ENCODE results near the gene FBN1.

The FBN1 gene

GRCh38 chr15:48559285-48559684 is 86.2 kb downstream of the FBN1 start:
- no peaks in the 10 kb centered on the region for H3K36me3 ChIP-seq (ENCODE audit: control insufficient read depth, insufficient read depth, low read length)
- 57 to 59% methylated on average over 5 of the region's 5 CpGs for WGBS, 2 experiments
- no peaks in the 10 kb centered on the region for H3K9me3 ChIP-seq (ENCODE audit: control insufficient read depth, low read length)
- no peak overlapping the region for H3K4me3 ChIP-seq (ENCODE audit: insufficient read depth, low read depth, low read length)
- no peaks in the 10 kb centered on the region for H3K27me3 ChIP-seq (ENCODE audit: control insufficient read depth, insufficient read depth, low read length, poor library complexity, severe bottlenecking)
- peaks cover 4% of the 10 kb centered on the region for H3K4me1 ChIP-seq (ENCODE audit: control insufficient read depth, insufficient read depth, low read length)
- H3K27ac ChIP-seq (ENCODE audit: insufficient read depth, low read depth, low read length, poor library complexity, severe bottlenecking): no peak overlapping the region

GRCh38 chr15:48558226-48558625 is 87.3 kb downstream of the FBN1 start:
- H3K27ac ChIP-seq (ENCODE audit: insufficient read depth, low read depth, low read length, poor library complexity, severe bottlenecking): no peak overlapping the region
- H3K4me1 ChIP-seq (ENCODE audit: control insufficient read depth, insufficient read depth, low read length): peaks cover 4% of the 10 kb centered on the region
- H3K27me3 ChIP-seq (ENCODE audit: control insufficient read depth, insufficient read depth, low read length, poor library complexity, severe bottlenecking): no peaks in the 10 kb centered on the region
- H3K4me3 ChIP-seq (ENCODE audit: insufficient read depth, low read depth, low read length): no peak overlapping the region
- H3K36me3 ChIP-seq (ENCODE audit: control insufficient read depth, insufficient read depth, low read length): no peaks in the 10 kb centered on the region
- no peaks in the 10 kb centered on the region for H3K9me3 ChIP-seq (ENCODE audit: control insufficient read depth, low read length)

GRCh38 chr15:48557335-48557734 is 88.2 kb downstream of the FBN1 start:
- H3K36me3 ChIP-seq (ENCODE audit: control insufficient read depth, insufficient read depth, low read length): no peaks in the 10 kb centered on the region
- H3K27me3 ChIP-seq (ENCODE audit: control insufficient read depth, insufficient read depth, low read length, poor library complexity, severe bottlenecking): no peaks in the 10 kb centered on the region
- H3K9me3 ChIP-seq (ENCODE audit: control insufficient read depth, low read length): no peaks in the 10 kb centered on the region
- H3K27ac ChIP-seq (ENCODE audit: insufficient read depth, low read depth, low read length, poor library complexity, severe bottlenecking): no peak overlapping the region
- 93 to 94% methylated on average over 8 of the region's 8 CpGs for WGBS, 2 experiments
- no peak overlapping the region for H3K4me3 ChIP-seq (ENCODE audit: insufficient read depth, low read depth, low read length)
- H3K4me1 ChIP-seq (ENCODE audit: control insufficient read depth, insufficient read depth, low read length): peaks cover 4% of the 10 kb centered on the region

- Histone ChIP-seq H3K27me3 (ENCODE audit: control insufficient read depth, insufficient read depth, low read length, poor library complexity, severe bottlenecking) (no peaks in the 10 kb centered on the region), H3K4me3 (ENCODE audit: insufficient read depth, low read depth, low read length) (no peak overlapping the region), H3K27ac (ENCODE audit: insufficient read depth, low read depth, low read length, poor library complexity, severe bottlenecking) (no peak overlapping the region), H3K36me3 (ENCODE audit: control insufficient read depth, insufficient read depth, low read length) (no peaks in the 10 kb centered on the region), H3K9me3 (ENCODE audit: control insufficient read depth, low read length) (no peaks in the 10 kb centered on the region), H3K4me1 (ENCODE audit: control insufficient read depth, insufficient read depth, low read length) (peaks cover 4% of the 10 kb centered on the region)
- WGBS, 2 experiments: 91 to 94% methylated on average over 6 to 7 of the region's 7 CpGs
These were observed 89.2 kb downstream of the FBN1 start for GRCh38 chr15:48556159-48556897.

- 92 to 93% methylated on average over 6 of the region's 6 CpGs for WGBS, 2 experiments
- no peak overlapping the region for H3K27ac ChIP-seq (ENCODE audit: insufficient read depth, low read depth, low read length, poor library complexity, severe bottlenecking)
These were observed 90.1 kb downstream of the FBN1 start for GRCh38 chr15:48555241-48555881.

GRCh38 chr15:48554112-48554511 is 91.4 kb downstream of the FBN1 start:
- WGBS, 2 experiments: 93 to 94% methylated on average over 5 of the region's 5 CpGs
- Histone ChIP-seq H3K9me3 (ENCODE audit: control insufficient read depth, low read length) (no peaks in the 10 kb centered on the region), H3K4me3 (ENCODE audit: insufficient read depth, low read depth, low read length) (no peak overlapping the region), H3K36me3 (ENCODE audit: control insufficient read depth, insufficient read depth, low read length) (no peaks in the 10 kb centered on the region), H3K27ac (ENCODE audit: insufficient read depth, low read depth, low read length, poor library complexity, severe bottlenecking) (no peak overlapping the region), H3K4me1 (ENCODE audit: control insufficient read depth, insufficient read depth, low read length) (peaks cover 1% of the 10 kb centered on the region), H3K27me3 (ENCODE audit: control insufficient read depth, insufficient read depth, low read length, poor library complexity, severe bottlenecking) (no peaks in the 10 kb centered on the region)

More at GRCh38 chr15:48555241-48555881, 90.1 kb downstream of the FBN1 start:
- Histone ChIP-seq H3K27me3 (ENCODE audit: control insufficient read depth, insufficient read depth, low read length, poor library complexity, severe bottlenecking) (no peaks in the 10 kb centered on the region), H3K36me3 (ENCODE audit: control insufficient read depth, insufficient read depth, low read length) (no peaks in the 10 kb centered on the region), H3K4me3 (ENCODE audit: insufficient read depth, low read depth, low read length) (no peak overlapping the region), H3K4me1 (ENCODE audit: control insufficient read depth, insufficient read depth, low read length) (peaks cover 4% of the 10 kb centered on the region), H3K9me3 (ENCODE audit: control insufficient read depth, low read length) (no peaks in the 10 kb centered on the region)

- H3K27ac ChIP-seq (ENCODE audit: insufficient read depth, low read depth, low read length, poor library complexity, severe bottlenecking): no peak overlapping the region
- H3K27me3 ChIP-seq (ENCODE audit: control insufficient read depth, insufficient read depth, low read length, poor library complexity, severe bottlenecking): no peaks in the 10 kb centered on the region
- H3K4me1 ChIP-seq (ENCODE audit: control insufficient read depth, insufficient read depth, low read length): no peaks in the 10 kb centered on the region
- 82% methylated on average over 1 to 2 of the region's 2 CpGs for WGBS, 2 experiments
- H3K4me3 ChIP-seq (ENCODE audit: insufficient read depth, low read depth, low read length): no peak overlapping the region
- H3K9me3 ChIP-seq (ENCODE audit: control insufficient read depth, low read length): no peaks in the 10 kb centered on the region
- no peaks in the 10 kb centered on the region for H3K36me3 ChIP-seq (ENCODE audit: control insufficient read depth, insufficient read depth, low read length)
These were observed 92.0 kb downstream of the FBN1 start for GRCh38 chr15:48553559-48553958.

- Histone ChIP-seq H3K9me3 (ENCODE audit: control insufficient read depth, low read length) (no peaks in the 10 kb centered on the region), H3K27ac (ENCODE audit: insufficient read depth, low read depth, low read length, poor library complexity, severe bottlenecking) (no peak overlapping the region), H3K36me3 (ENCODE audit: control insufficient read depth, insufficient read depth, low read length) (no peaks in the 10 kb centered on the region), H3K27me3 (ENCODE audit: control insufficient read depth, insufficient read depth, low read length, poor library complexity, severe bottlenecking) (no peaks in the 10 kb centered on the region), H3K4me3 (ENCODE audit: insufficient read depth, low read depth, low read length) (no peak overlapping the region), H3K4me1 (ENCODE audit: control insufficient read depth, insufficient read depth, low read length) (no peaks in the 10 kb centered on the region)
- 95 to 96% methylated on average over 2 to 3 of the region's 3 CpGs for WGBS, 2 experiments
These were observed 94.5 kb downstream of the FBN1 start for GRCh38 chr15:48550822-48551525.

- Histone ChIP-seq H3K4me1 (ENCODE audit: control insufficient read depth, insufficient read depth, low read length) (no peaks in the 10 kb centered on the region), H3K27ac (ENCODE audit: insufficient read depth, low read depth, low read length, poor library complexity, severe bottlenecking) (no peak overlapping the region), H3K4me3 (ENCODE audit: insufficient read depth, low read depth, low read length) (no peak overlapping the region), H3K9me3 (ENCODE audit: control insufficient read depth, low read length) (no peaks in the 10 kb centered on the region), H3K36me3 (ENCODE audit: control insufficient read depth, insufficient read depth, low read length) (no peaks in the 10 kb centered on the region), H3K27me3 (ENCODE audit: control insufficient read depth, insufficient read depth, low read length, poor library complexity, severe bottlenecking) (no peaks in the 10 kb centered on the region)
- 90 to 96% methylated on average over 2 of the region's 2 CpGs for WGBS, 2 experiments
These were observed 97.1 kb downstream of the FBN1 start for GRCh38 chr15:48548455-48548854.

GRCh38 chr15:48547286-48547685 is 98.2 kb downstream of the FBN1 start:
- Histone ChIP-seq H3K9me3 (ENCODE audit: control insufficient read depth, low read length) (no peaks in the 10 kb centered on the region), H3K27me3 (ENCODE audit: control insufficient read depth, insufficient read depth, low read length, poor library complexity, severe bottlenecking) (no peaks in the 10 kb centered on the region), H3K36me3 (ENCODE audit: control insufficient read depth, insufficient read depth, low read length) (no peaks in the 10 kb centered on the region), H3K27ac (ENCODE audit: insufficient read depth, low read depth, low read length, poor library complexity, severe bottlenecking) (no peak overlapping the region), H3K4me3 (ENCODE audit: insufficient read depth, low read depth, low read length) (no peak overlapping the region), H3K4me1 (ENCODE audit: control insufficient read depth, insufficient read depth, low read length) (no peaks in the 10 kb centered on the region)
- WGBS, 2 experiments: 89 to 90% methylated on average over 3 to 4 of the region's 4 CpGs

All from ectodermal cell (in vitro differentiated cells).